K562 (cell line): ENCODE data around the gene ADPRHL1. TPM values are rescaled to one million over a fixed set of nuclear protein-coding genes. Genes with fewer than 3 reads are reported as not detected.

Source experiments
- BACH1 ChIP-seq: fragments of 200-800 bp; sonication (Bioruptor generic); IDR thresholded peaks from 2 replicates; pipeline ENCODE4 v1.6.1; 2016; ENCODE audit warnings: missing genetic modification characterization, missing compliant biosample characterization
- CHD1 ChIP-seq: fragments of 200-600 bp; sonication (generic); IDR thresholded peaks from one replicate; pipeline ENCODE4 v1.6.1; 2012; ENCODE audit warnings: mild to moderate bottlenecking, moderate library complexity, low read length, inconsistent platforms
- CHD2 ChIP-seq: IDR thresholded peaks from 2 replicates; pipeline ENCODE4 v1.6.1; 2011; ENCODE audit warnings: low read depth, low read length
- DACH1 ChIP-seq: fragments of 450-650 bp; IDR thresholded peaks from 2 replicates; pipeline ENCODE4 v1.6.1; 2018; ENCODE audit not compliant: partially characterized antibody
- ETV1 ChIP-seq: fragments of 450-650 bp; conservative IDR thresholded peaks from 2 replicates; pipeline ENCODE4 v1.6.1; 2016; ENCODE audit warnings: missing genetic modification characterization, control low read depth, low read depth, missing compliant biosample characterization
- FOXJ2 ChIP-seq: fragments of 200-800 bp; sonication (Bioruptor generic); IDR thresholded peaks from 2 replicates; pipeline ENCODE4 v1.6.1; 2016; ENCODE audit warnings: missing genetic modification characterization, missing compliant biosample characterization
- FOXM1 ChIP-seq, 2 experiments: fragments of 450-650 bp in 1 of 2; sonication (generic) in 1 of 2; formaldehyde crosslinking in 1 of 2; IDR thresholded peaks; 2 replicates each; pipeline versions ENCODE4 v1.6.1 to v1.9.0; 2017 to 2022; ENCODE audit warnings: low read depth in 2 of 2, mild to moderate bottlenecking in 2 of 2, missing genetic modification reagents in 1 of 2, moderate library complexity in 1 of 2
- GABPB1 ChIP-seq: sonication (generic); formaldehyde crosslinking; IDR thresholded peaks from 2 replicates; pipeline ENCODE4 v1.8.0; 2022; ENCODE audit warnings: mild to moderate bottlenecking, missing genetic modification reagents
- HNRNPH1 ChIP-seq: fragments of 200-400 bp; formaldehyde crosslinking; optimal IDR thresholded peaks from 2 replicates; pipeline ENCODE3; 2017; ENCODE audit warnings: low read depth, mild to moderate bottlenecking, low read length, moderate library complexity
- JUND ChIP-seq, 2 experiments: IDR thresholded peaks; 2 replicates in 1 of 2; 3 replicates in 1 of 2; pipeline ENCODE4 v1.6.1; 2011; ENCODE audit warnings: borderline replicate concordance in 2 of 2, low read depth in 2 of 2, low read length in 2 of 2, improper control_type of control experiment in 1 of 2, missing biosample characterization in 1 of 2, missing genetic modification characterization in 1 of 2, missing genetic modification reagents in 1 of 2
- KLF13 ChIP-seq: fragments of 450-650 bp; IDR thresholded peaks from 2 replicates; pipeline ENCODE4 v1.6.1; 2016; ENCODE audit warnings: missing genetic modification characterization, low read depth, mild to moderate bottlenecking, missing compliant biosample characterization, moderate library complexity, borderline replicate concordance
- LEF1 ChIP-seq: fragments of 450-650 bp; IDR thresholded peaks from 2 replicates; pipeline ENCODE4 v1.6.1; 2016; ENCODE audit warnings: mild to moderate bottlenecking
- MTA1 ChIP-seq: fragments of 450-650 bp; IDR thresholded peaks from 2 replicates; pipeline ENCODE4 v1.6.1; 2017; ENCODE audit warnings: borderline replicate concordance
- MTA3 ChIP-seq: fragments of 450-650 bp; formaldehyde crosslinking; IDR thresholded peaks from 2 replicates; pipeline ENCODE4 v1.6.1; 2017; ENCODE audit warnings: mild to moderate bottlenecking, borderline replicate concordance
- RBFOX2 ChIP-seq: fragments of 200-400 bp; formaldehyde crosslinking; IDR thresholded peaks from 2 replicates; pipeline ENCODE4 v1.6.1; 2017; ENCODE audit warnings: low read depth, mild to moderate bottlenecking, low read length, moderate library complexity
- SLC30A9 ChIP-seq: fragments of 250-450 bp; sonication (Bioruptor Pico); IDR thresholded peaks from 2 replicates; pipeline ENCODE4 v1.8.0; 2022; ENCODE audit warnings: mild to moderate bottlenecking, moderate library complexity
- ZC3H4 ChIP-seq: sonication (generic); formaldehyde crosslinking; IDR thresholded peaks from 2 replicates; pipeline ENCODE4 v1.9.0; 2021; ENCODE audit warnings: missing genetic modification reagents, borderline replicate concordance
- ZNF57 ChIP-seq: fragments of 450-650 bp; formaldehyde crosslinking; IDR thresholded peaks from 2 replicates; pipeline ENCODE4 v1.4.0; 2020; ENCODE audit warnings: mild to moderate bottlenecking, moderate library complexity
- ZSCAN29 ChIP-seq: fragments of 450-650 bp; IDR thresholded peaks from 2 replicates; pipeline ENCODE4 v1.6.1; 2017
- polyA plus RNA-seq, 8 experiments: library from polyadenylated mRNA; depleted of rRNA in 4 of 8; stranded (reverse) in 5 of 8; unstranded in 3 of 8; fragments of >200 nt; fragmentation: Nextera tagmentation in 2 of 8; fragmentation: Illumina TruSeq in 1 of 8; extraction: Ambion mirVana in 2 of 8; extraction: Trizol in 1 of 8; gene quantifications; 2 replicates each; pipeline versions ENCODE4 v1.2.1 to v1.2.3, GENCODE V29; 2011 to 2014; ENCODE audit warnings: inconsistent platforms in 1 of 8, missing spikeins in 1 of 8
- total RNA-seq, 7 experiments: library from RNA; depleted of rRNA in 6 of 7; stranded (reverse); fragments of >200 nt in 6 of 7; fragmentation: Illumina TruSeq in 2 of 7; extraction: Trizol in 2 of 7; gene quantifications; 2 replicates each; pipeline versions ENCODE4 v1.2.1 to v1.2.3, GENCODE V29; 2011 to 2021; ENCODE audit warnings: low replicate concordance in 1 of 7
- TF ChIP-seq, protein P1 (sequence below): sonication (generic); formaldehyde crosslinking; IDR thresholded peaks from 2 replicates; pipeline ENCODE4 v1.4.0; 2020; ENCODE audit warnings: mild to moderate bottlenecking, missing genetic modification reagents
- TF ChIP-seq, protein P2 (sequence below): fragments of 250-450 bp; sonication (Bioruptor Pico); IDR thresholded peaks from 2 replicates; pipeline ENCODE4 v1.5.0; 2022; ENCODE audit warnings: mild to moderate bottlenecking

The ADPRHL1 gene
- total and polyA plus RNA-seq, 9 of the 15 experiments (the other 6 are each of a cell fraction or from before 2014, with no cell fraction given): 0.06 to 0.76 (median 0.37) TPM; not detected in 1

DNA sequence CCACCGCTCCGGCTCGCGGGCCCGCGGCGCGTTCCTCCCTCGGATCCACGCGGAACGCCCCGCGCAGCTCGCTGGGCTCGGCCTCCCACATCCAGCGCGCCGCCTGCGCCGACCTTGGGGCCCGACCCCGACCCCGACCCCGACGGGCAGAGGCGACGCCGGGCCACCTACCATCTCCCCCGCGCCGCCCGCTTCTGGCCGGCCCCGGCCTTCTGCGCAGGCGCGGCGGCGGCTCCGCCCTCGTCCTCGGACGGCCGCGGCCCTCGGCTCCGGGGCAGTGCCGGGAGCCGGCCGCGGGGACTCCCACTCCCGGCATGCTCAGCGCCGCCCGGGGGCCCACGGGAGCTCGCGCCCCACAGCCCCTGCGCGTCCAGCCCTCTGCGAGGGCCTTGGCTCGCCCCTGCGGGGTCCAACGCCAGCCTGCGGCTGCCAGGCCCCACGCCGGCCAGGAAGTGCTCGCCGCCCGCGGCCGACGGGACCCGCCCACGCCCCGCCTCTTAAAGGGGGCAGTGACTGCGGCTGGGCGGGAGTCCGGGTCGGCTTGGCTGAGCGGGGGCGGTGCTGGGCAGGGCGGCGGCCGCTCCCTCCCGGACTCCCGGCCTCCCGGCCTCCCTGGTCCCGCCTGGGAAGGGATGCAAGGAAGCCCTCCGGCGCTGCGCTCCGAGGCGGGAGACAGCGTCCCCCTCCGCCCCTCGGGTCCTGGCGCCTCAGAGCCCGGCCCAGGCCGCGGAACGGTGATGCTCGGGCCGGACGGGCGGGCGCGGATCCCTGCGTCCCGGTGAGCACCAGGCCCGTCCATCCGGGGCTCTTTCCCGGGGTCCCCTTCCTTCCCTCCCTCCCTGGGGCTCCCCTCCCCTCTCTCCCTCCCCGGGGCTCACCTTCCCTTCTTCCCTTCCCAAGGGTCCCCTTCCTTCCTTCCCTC lies 37.5 kb upstream of the ADPRHL1 start, which contains the start of gene DCUN1D2 (continued):
- TF ChIP-seq ETV1 (tag) (no peak), RBFOX2 (peak; percentile 87), MTA1 (peak; percentile 74; the same call in 1 of the 2 replicates), FOXM1 (IDR thresholded peaks at IDR 0.05; ENCODE audit: low read depth) (no peak), FOXM1 (CRISPR knock-in tag; IDR thresholded peaks at IDR 0.05; ENCODE audit: low read depth) (0 out of 2 replicates have a peak, but pooled peaks have one; percentile 57), SLC30A9 (CRISPR knock-in tag) (no peak), ZSCAN29 (no peak), GABPB1 (peak; percentile 66), CHD1 (no peak), KLF13 (tag) (no peak; the same call in 1 of the 2 replicates), JUND (IDR thresholded peaks at IDR 0.05; ENCODE audit: borderline replicate concordance, low read depth, low read length) (no peak), JUND (tag; IDR thresholded peaks at IDR 0.05; ENCODE audit: borderline replicate concordance, low read depth, low read length) (no peak), ZC3H4 (CRISPR knock-in tag) (no peak), ZNF57 (no peak), HNRNPH1 (no peak), MTA3 (peak; percentile 97), CHD2 (no peak), LEF1 (no peak), FOXJ2 (no peak), DACH1 (no peak), BACH1 (tag) (no peak)
- TF ChIP-seq, protein P1, sequence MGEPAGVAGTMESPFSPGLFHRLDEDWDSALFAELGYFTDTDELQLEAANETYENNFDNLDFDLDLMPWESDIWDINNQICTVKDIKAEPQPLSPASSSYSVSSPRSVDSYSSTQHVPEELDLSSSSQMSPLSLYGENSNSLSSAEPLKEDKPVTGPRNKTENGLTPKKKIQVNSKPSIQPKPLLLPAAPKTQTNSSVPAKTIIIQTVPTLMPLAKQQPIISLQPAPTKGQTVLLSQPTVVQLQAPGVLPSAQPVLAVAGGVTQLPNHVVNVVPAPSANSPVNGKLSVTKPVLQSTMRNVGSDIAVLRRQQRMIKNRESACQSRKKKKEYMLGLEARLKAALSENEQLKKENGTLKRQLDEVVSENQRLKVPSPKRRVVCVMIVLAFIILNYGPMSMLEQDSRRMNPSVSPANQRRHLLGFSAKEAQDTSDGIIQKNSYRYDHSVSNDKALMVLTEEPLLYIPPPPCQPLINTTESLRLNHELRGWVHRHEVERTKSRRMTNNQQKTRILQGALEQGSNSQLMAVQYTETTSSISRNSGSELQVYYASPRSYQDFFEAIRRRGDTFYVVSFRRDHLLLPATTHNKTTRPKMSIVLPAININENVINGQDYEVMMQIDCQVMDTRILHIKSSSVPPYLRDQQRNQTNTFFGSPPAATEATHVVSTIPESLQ: no peak
- TF ChIP-seq, protein P2, sequence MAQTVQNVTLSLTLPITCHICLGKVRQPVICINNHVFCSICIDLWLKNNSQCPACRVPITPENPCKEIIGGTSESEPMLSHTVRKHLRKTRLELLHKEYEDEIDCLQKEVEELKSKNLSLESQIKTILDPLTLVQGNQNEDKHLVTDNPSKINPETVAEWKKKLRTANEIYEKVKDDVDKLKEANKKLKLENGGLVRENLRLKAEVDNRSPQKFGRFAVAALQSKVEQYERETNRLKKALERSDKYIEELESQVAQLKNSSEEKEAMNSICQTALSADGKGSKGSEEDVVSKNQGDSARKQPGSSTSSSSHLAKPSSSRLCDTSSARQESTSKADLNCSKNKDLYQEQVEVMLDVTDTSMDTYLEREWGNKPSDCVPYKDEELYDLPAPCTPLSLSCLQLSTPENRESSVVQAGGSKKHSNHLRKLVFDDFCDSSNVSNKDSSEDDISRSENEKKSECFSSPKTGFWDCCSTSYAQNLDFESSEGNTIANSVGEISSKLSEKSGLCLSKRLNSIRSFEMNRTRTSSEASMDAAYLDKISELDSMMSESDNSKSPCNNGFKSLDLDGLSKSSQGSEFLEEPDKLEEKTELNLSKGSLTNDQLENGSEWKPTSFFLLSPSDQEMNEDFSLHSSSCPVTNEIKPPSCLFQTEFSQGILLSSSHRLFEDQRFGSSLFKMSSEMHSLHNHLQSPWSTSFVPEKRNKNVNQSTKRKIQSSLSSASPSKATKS: no peak
